Fibroblast of lung (primary cell): ENCODE measurements around the gene SSB.
"Not testable (repeated sequence)": the region's sequence is repeated elsewhere in the genome, so short reads cannot be mapped to it uniquely, and the experiment has no call there.

ENCODE experiments used
- EZH2 ChIP-seq: IDR thresholded peaks from 2 replicates; pipeline ENCODE4 v1.5.1; 2012; ENCODE audit warnings: low read length, control low read depth, mild to moderate bottlenecking; ENCODE audit errors: missing control alignments
- TF ChIP-seq, protein P1 (sequence below), 2 donors: IDR thresholded peaks in 1 of 2; conservative IDR thresholded peaks in 1 of 2; 1 replicate in 1 of 2; 2 replicates in 1 of 2; pipeline ENCODE4 v1.5.1; 2011 to 2012; ENCODE audit warnings: low read length in 2 of 2, control low read depth in 1 of 2, inconsistent platforms in 1 of 2, low read depth in 1 of 2, mild to moderate bottlenecking in 1 of 2

DNA sequence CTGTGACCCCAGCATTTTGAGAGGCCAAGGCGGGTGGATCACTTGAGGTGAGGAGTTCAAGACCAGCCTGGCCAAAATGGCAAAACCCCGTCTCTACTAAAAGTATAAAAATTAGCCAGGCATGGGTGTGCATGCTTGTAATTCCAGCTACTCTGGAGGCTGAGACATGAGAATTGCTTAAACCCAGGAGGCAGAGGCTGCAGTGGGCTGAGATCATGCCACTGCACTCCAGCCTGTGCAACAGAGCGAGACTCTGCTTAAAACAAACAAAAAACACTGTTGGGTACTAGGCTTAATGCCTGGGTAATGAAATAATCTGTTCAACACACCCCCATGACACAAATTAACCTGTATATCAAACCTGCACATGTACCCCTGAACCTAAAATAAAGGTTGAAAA, 37.9 kb upstream of the SSB start:
- TF ChIP-seq EZH2 = not testable (repeated sequence)
- TF ChIP-seq, protein P1, sequence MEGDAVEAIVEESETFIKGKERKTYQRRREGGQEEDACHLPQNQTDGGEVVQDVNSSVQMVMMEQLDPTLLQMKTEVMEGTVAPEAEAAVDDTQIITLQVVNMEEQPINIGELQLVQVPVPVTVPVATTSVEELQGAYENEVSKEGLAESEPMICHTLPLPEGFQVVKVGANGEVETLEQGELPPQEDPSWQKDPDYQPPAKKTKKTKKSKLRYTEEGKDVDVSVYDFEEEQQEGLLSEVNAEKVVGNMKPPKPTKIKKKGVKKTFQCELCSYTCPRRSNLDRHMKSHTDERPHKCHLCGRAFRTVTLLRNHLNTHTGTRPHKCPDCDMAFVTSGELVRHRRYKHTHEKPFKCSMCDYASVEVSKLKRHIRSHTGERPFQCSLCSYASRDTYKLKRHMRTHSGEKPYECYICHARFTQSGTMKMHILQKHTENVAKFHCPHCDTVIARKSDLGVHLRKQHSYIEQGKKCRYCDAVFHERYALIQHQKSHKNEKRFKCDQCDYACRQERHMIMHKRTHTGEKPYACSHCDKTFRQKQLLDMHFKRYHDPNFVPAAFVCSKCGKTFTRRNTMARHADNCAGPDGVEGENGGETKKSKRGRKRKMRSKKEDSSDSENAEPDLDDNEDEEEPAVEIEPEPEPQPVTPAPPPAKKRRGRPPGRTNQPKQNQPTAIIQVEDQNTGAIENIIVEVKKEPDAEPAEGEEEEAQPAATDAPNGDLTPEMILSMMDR (conservative IDR thresholded peaks at IDR 0.05 in 1 of 2, IDR thresholded peaks at IDR 0.05 in 1 of 2; ENCODE audit: low read depth in 1 of 2, low read length in 2 of 2) = not testable (repeated sequence)
